Thoracic aorta (tissue), 2 donors: ENCODE measurements around the gene CLCN3. TPM values are rescaled to one million over a fixed set of nuclear protein-coding genes. Genes with fewer than 3 reads are reported as not detected.

Experiments used
- ATAC-seq: fragments of 150-250 bp; one replicate; pipeline ENCODE4 v1.8.0; 2017; ENCODE audit warnings: low read depth; ENCODE audit not compliant: insufficient number of reproducible peaks, low FRiP score
- DNase-seq: peaks from one replicate; pipeline ENCODE4 v3.0.0-alpha.2; 2020; ENCODE audit warnings: low spot score
- H3K27ac ChIP-seq, 2 donors: fragments of 200-600 bp; sonication (generic); 1 replicate in 1 of 2; 2 replicates in 1 of 2; pipeline ENCODE4 v1.5.1; 2016; ENCODE audit warnings: mild to moderate bottlenecking in 2 of 2, moderate library complexity in 2 of 2
- H3K27me3 ChIP-seq: fragments of 200-600 bp; sonication (generic); replicated peaks from 2 replicates; pipeline ENCODE4 v1.6.0; 2016; ENCODE audit warnings: mild to moderate bottlenecking; ENCODE audit not compliant: insufficient read depth
- H3K36me3 ChIP-seq: fragments of 200-600 bp; sonication (generic); one replicate; pipeline ENCODE4 v1.5.1; 2016
- H3K4me1 ChIP-seq, 2 donors: fragments of 200-600 bp; sonication (generic); 1 replicate in 1 of 2; 2 replicates in 1 of 2; pipeline versions ENCODE4 v1.5.1 to v1.6.0; 2016; ENCODE audit warnings: low read depth in 2 of 2, mild to moderate bottlenecking in 1 of 2; ENCODE audit not compliant: control insufficient read depth in 1 of 2
- H3K4me3 ChIP-seq: fragments of 200-600 bp; sonication (generic); 2 replicates; pipeline ENCODE4 v1.5.1; 2016; ENCODE audit warnings: mild to moderate bottlenecking
- H3K9me3 ChIP-seq: fragments of 200-600 bp; sonication (generic); 2 replicates; pipeline ENCODE4 v1.5.1; 2016
- total RNA-seq, 2 donors: library from RNA; depleted of rRNA; stranded (reverse); fragments of >200 nt; gene quantifications; one replicate each; pipeline versions ENCODE4 v1.1.0 to v1.2.3, GENCODE V29; 2016
- TF ChIP-seq, protein P1 (sequence below): fragments of 200-600 bp; sonication (generic); IDR thresholded peaks from one replicate; pipeline ENCODE4 v1.5.1; 2019; ENCODE audit warnings: antibody characterized with exemption

The CLCN3 gene
- total RNA-seq, 2 donors from 2014 or later: 13.0 to 20.0 TPM

GRCh38 chr4:169658196-169658595, 37.8 kb downstream of the CLCN3 start:
- Histone ChIP-seq H3K9me3 (no peaks in the 10 kb centered on the region), H3K36me3 (no peaks in the 10 kb centered on the region), H3K27me3 (no peaks in the 10 kb centered on the region), H3K4me1 (peaks cover 5 to 8% of the 10 kb centered on the region in 2 donors), H3K4me3 (no peak overlapping the region), H3K27ac (no peak overlapping the region)
- TF ChIP-seq, protein P1, sequence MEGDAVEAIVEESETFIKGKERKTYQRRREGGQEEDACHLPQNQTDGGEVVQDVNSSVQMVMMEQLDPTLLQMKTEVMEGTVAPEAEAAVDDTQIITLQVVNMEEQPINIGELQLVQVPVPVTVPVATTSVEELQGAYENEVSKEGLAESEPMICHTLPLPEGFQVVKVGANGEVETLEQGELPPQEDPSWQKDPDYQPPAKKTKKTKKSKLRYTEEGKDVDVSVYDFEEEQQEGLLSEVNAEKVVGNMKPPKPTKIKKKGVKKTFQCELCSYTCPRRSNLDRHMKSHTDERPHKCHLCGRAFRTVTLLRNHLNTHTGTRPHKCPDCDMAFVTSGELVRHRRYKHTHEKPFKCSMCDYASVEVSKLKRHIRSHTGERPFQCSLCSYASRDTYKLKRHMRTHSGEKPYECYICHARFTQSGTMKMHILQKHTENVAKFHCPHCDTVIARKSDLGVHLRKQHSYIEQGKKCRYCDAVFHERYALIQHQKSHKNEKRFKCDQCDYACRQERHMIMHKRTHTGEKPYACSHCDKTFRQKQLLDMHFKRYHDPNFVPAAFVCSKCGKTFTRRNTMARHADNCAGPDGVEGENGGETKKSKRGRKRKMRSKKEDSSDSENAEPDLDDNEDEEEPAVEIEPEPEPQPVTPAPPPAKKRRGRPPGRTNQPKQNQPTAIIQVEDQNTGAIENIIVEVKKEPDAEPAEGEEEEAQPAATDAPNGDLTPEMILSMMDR: no peak
- DNase-seq (no peak), ATAC-seq (no peak)

DNA sequence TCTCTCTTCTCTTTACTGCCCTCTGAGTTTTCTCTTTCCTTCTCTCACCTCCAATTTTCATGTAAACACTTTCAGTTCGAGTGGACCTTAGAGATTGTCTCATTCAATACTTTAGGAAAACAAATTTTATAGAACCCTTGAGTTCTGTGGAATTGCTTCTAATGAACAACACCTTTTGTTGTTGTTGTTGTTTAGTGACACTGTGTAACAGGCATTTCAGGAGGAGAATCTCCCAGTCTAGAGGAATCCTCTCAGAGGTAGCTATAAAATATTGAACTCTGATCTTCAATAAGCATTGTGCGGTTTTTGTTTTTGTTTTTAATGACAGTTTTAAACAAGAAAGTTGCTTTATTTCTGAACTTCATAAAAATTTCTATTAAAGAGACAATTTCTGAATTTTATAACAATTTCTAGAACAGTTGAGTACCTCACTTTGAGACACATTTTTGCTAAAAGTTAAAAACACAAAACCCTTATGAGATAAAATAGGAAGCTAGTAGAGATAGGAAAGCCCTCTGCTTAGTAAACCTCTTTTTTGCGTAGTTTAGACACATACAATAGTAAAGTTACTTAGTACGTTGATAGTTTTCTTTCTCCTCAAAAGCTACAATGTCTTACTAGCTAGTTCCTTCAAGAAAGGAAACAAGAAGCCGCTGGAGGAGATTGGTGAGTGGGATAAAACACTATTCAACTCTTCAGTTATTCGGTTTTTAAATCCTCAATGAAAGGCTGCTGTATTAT, 38.8 kb downstream of the CLCN3 start:
- Histone ChIP-seq H3K27me3 (no peaks in the 10 kb centered on the region), H3K9me3 (no peaks in the 10 kb centered on the region), H3K4me1 (peaks cover 5 to 17% of the 10 kb centered on the region in 2 donors), H3K36me3 (no peaks in the 10 kb centered on the region), H3K27ac (peak overlapping the region; percentile 16 to 80), H3K4me3 (peak overlapping the region; percentile 84)
- no peak for ATAC-seq
- no peak for DNase-seq
- TF ChIP-seq, protein P1: no peak

DNA sequence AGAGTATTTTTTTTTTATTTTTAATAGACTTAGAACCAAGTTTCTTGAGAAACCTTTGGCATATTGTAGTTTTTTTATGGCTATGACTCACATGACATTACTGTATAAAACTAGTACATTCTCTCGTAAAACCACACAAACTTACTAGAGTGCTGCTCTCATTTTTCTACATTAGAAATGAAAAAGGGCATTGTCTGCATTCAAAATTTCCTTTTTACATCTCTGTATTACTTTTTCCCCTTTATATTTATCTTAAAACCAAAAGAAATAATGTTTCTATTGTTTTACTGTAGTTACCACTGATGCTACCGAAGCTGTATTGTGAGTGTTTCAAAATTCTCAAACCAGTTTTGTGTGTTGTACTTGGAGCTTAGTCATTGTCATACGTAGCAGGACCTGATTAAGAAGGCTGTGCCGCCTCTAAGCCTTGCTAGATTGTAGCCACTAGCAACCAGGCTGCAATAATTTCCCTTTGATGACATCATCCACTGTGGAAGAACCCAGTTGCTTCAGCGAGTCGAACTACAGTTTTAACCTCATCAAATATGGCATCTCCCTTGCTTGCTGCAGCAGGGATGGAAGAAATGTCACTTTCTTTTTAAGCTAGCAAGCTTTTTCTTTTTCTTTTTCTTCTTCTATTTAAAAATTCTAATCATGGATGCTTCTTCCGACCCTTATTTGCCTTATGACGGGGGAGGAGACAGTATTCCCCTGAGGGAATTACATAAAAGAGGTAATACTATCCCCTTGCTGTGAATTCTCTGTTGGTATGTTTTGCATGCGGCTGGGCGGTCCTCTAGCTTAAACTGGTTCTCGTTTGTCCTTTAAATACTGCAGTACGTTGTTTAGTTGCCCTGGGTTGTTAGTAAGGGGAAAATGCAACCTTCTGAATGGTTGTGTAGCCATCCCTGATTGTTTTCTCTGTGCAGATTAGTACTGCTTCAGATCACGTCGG, 39.6 kb downstream of the CLCN3 start:
- DNase-seq (peak; percentile 57), ATAC-seq (peak; percentile 100)
- H3K4me3 ChIP-seq: peak overlapping the region; percentile 84
- H3K9me3 ChIP-seq: no peaks in the 10 kb centered on the region
- peaks cover 9 to 20% of the 10 kb centered on the region in 2 donors for H3K4me1 ChIP-seq
- no peaks in the 10 kb centered on the region for H3K36me3 ChIP-seq
- no peaks in the 10 kb centered on the region for H3K27me3 ChIP-seq
- peak overlapping the region; percentile 16 to 80 for H3K27ac ChIP-seq
- TF ChIP-seq, protein P1: no peak

- ATAC-seq: no peak
- Histone ChIP-seq H3K4me3 (no peak overlapping the region), H3K27ac (no peak overlapping the region), H3K27me3 (no peaks in the 10 kb centered on the region), H3K9me3 (no peaks in the 10 kb centered on the region), H3K36me3 (no peaks in the 10 kb centered on the region), H3K4me1 (peaks cover 9 to 20% of the 10 kb centered on the region in 2 donors)
- DNase-seq: no peak
- TF ChIP-seq, protein P1: no peak
Observed at GRCh38 chr4:169660929-169661328, 40.6 kb downstream of the CLCN3 start.

- DNase-seq: no peak
- H3K4me3 ChIP-seq: no peak overlapping the region
- H3K27ac ChIP-seq: no peak overlapping the region
- ATAC-seq: no peak
- H3K9me3 ChIP-seq: no peaks in the 10 kb centered on the region
- peaks cover 9 to 20% of the 10 kb centered on the region in 2 donors for H3K4me1 ChIP-seq
- TF ChIP-seq, protein P1: no peak
- no peaks in the 10 kb centered on the region for H3K36me3 ChIP-seq
- no peaks in the 10 kb centered on the region for H3K27me3 ChIP-seq
Observed at GRCh38 chr4:169661761-169662160, 41.4 kb downstream of the CLCN3 start.
